Measurements from ENCODE around the gene NHP2. TPM values are rescaled to one million over a fixed set of nuclear protein-coding genes. Genes with fewer than 3 reads are reported as not detected.

The NHP2 gene
- total RNA-seq, 1 experiment from 2014 or later = 263 TPM

DNA sequence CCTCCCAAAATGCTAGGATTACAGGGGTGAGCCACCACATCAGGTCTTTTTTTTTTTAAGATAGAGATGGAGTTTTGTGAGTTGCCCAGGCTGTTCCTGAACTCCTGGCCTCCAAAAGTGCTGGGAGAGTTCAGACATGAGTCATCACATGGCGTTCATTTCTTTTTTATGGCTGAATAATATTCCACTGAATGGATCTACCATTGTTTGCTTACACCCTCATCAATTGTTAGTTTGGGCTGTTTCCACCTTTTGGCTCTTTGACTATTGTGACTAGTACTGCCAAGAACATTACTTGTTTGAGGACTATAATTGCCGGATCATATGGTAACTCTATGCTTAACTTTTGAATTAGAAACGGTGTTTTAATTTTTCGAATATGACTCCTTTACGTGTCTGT is 41.1 kb downstream of the NHP2 start:
- TF ChIP-seq GTF2I (CRISPR knock-in tag; conservative IDR thresholded peaks at IDR 0.05) = peak; percentile 62; the same call in 1 of the 2 replicates
- TF ChIP-seq CREB1 (CRISPR knock-in tag; IDR thresholded peaks at IDR 0.05) = no peak
- DNase-seq (ENCODE audit: low spot score) = no peak
- no peak for ATAC-seq
- Mint-ChIP-seq H3K4me3 (peak overlapping the region; percentile 76), H3K27me3 (ENCODE audit: low read depth) (no peaks in the 10 kb centered on the region), H3K9me3 (peaks cover 5% of the 10 kb centered on the region; the same call in 1 of the 2 replicates), H3K4me1 (peaks cover 42% of the 10 kb centered on the region), H3K36me3 (no peaks in the 10 kb centered on the region), H3K27ac (peak overlapping the region; percentile 94)
- ChIA-PET POLR2A (no interaction called here), CTCF (interaction anchor here (0.7 kb wide), 1 partner anchor 8 kb away, joined by 3 read pairs; no protein-coding TSS in a partner anchor)

DNA sequence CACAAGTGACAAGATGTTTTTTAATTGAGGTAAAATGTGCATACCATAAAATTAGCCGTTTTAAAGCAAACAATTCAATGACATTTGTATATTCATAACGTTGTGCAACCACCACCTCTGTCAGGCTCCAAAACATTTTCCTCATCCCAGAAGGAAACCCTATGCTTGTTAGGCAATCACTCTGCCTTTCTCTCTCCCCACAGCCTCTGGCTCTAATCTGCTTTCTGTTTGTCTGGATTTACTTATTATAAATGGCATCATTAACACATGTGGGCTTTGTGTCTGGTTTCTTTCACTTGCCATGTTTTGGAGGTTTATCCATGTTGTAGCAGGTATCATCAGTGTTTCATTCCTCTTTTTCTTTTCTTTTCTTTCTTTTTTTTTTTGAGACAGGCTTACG is 41.8 kb downstream of the NHP2 start:
- no peaks in the 10 kb centered on the region for H3K36me3 Mint-ChIP-seq

GRCh38 chr5:178110511-178110910 is 43.2 kb downstream of the NHP2 start:
- H3K4me3 Mint-ChIP-seq = no peak overlapping the region
- ChIA-PET CTCF (interaction anchor here (0.6 to 1.9 kb wide), 4 partner anchors 10 to 1328 kb away, joined by 4 to 8 read pairs (median 6); partner anchors contain the start of gene GRK6), POLR2A (interaction anchor here (1.2 kb wide), 1 partner anchor 32 kb away, joined by 4 read pairs; no protein-coding TSS in a partner anchor)
- no peak overlapping the region; the same call in 1 of the 2 replicates for H3K27ac Mint-ChIP-seq
- no peaks in the 10 kb centered on the region for H3K36me3 Mint-ChIP-seq
- DNase-seq (ENCODE audit: low spot score) (no peak), ATAC-seq (no peak)
- H3K27me3 Mint-ChIP-seq (ENCODE audit: low read depth) = no peaks in the 10 kb centered on the region
- peaks cover 5% of the 10 kb centered on the region; the same call in 1 of the 2 replicates for H3K9me3 Mint-ChIP-seq
- H3K4me1 Mint-ChIP-seq = peaks cover 23% of the 10 kb centered on the region
- TF ChIP-seq, protein P1, sequence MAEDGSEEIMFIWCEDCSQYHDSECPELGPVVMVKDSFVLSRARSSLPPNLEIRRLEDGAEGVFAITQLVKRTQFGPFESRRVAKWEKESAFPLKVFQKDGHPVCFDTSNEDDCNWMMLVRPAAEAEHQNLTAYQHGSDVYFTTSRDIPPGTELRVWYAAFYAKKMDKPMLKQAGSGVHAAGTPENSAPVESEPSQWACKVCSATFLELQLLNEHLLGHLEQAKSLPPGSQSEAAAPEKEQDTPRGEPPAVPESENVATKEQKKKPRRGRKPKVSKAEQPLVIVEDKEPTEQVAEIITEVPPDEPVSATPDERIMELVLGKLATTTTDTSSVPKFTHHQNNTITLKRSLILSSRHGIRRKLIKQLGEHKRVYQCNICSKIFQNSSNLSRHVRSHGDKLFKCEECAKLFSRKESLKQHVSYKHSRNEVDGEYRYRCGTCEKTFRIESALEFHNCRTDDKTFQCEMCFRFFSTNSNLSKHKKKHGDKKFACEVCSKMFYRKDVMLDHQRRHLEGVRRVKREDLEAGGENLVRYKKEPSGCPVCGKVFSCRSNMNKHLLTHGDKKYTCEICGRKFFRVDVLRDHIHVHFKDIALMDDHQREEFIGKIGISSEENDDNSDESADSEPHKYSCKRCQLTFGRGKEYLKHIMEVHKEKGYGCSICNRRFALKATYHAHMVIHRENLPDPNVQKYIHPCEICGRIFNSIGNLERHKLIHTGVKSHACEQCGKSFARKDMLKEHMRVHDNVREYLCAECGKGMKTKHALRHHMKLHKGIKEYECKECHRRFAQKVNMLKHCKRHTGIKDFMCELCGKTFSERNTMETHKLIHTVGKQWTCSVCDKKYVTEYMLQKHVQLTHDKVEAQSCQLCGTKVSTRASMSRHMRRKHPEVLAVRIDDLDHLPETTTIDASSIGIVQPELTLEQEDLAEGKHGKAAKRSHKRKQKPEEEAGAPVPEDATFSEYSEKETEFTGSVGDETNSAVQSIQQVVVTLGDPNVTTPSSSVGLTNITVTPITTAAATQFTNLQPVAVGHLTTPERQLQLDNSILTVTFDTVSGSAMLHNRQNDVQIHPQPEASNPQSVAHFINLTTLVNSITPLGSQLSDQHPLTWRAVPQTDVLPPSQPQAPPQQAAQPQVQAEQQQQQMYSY (CRISPR knock-in tag; IDR thresholded peaks at IDR 0.05) = no peak
- TF ChIP-seq ZSCAN18 (CRISPR knock-in tag; IDR thresholded peaks at IDR 0.05) = no peak
- TF ChIP-seq E2F1 (CRISPR knock-in tag; IDR thresholded peaks at IDR 0.05) = no peak
- no peak for TF ChIP-seq ETV6 (CRISPR knock-in tag; IDR thresholded peaks at IDR 0.05)

More for the DNA sequence above, 41.8 kb downstream of the NHP2 start:
- ATAC-seq (no peak), DNase-seq (ENCODE audit: low spot score) (no peak)
- ChIA-PET POLR2A (no interaction called here), CTCF (interaction anchor here (1.9 kb wide), 2 partner anchors 9 to 36 kb away, joined by 6 to 8 read pairs; no protein-coding TSS in a partner anchor)
- no peaks in the 10 kb centered on the region for H3K27me3 Mint-ChIP-seq (ENCODE audit: low read depth)
- H3K27ac Mint-ChIP-seq = no peak overlapping the region
- TF ChIP-seq CREB1 (CRISPR knock-in tag; IDR thresholded peaks at IDR 0.05) = no peak
- TF ChIP-seq ZSCAN18 (CRISPR knock-in tag; IDR thresholded peaks at IDR 0.05) = no peak
- TF ChIP-seq NR1H2 (CRISPR knock-in tag; IDR thresholded peaks at IDR 0.05) = no peak
- TF ChIP-seq ZNF416 (CRISPR knock-in tag; IDR thresholded peaks at IDR 0.05) = no peak
- no peak for TF ChIP-seq RELA (CRISPR knock-in tag; IDR thresholded peaks at IDR 0.05; ENCODE audit: borderline replicate concordance)
- TF ChIP-seq ZNF396 (CRISPR knock-in tag; IDR thresholded peaks at IDR 0.05; ENCODE audit: borderline replicate concordance) = no peak
- no peak for TF ChIP-seq ZNF281 (CRISPR knock-in tag; IDR thresholded peaks at IDR 0.05)
- no peak for TF ChIP-seq ATF1 (CRISPR knock-in tag; IDR thresholded peaks at IDR 0.05)
- TF ChIP-seq, protein P2, sequence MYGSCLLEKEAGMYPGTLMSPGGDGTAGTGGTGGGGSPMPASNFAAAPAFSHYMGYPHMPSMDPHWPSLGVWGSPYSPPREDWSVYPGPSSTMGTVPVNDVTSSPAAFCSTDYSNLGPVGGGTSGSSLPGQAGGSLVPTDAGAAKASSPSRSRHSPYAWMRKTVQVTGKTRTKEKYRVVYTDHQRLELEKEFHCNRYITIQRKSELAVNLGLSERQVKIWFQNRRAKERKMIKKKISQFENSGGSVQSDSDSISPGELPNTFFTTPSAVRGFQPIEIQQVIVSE (CRISPR knock-in tag; IDR thresholded peaks at IDR 0.05; ENCODE audit: borderline replicate concordance) = no peak
- no peak for TF ChIP-seq NR3C1 (CRISPR knock-in tag; conservative IDR thresholded peaks at IDR 0.05; ENCODE audit: low read depth)
- TF ChIP-seq, protein P3, sequence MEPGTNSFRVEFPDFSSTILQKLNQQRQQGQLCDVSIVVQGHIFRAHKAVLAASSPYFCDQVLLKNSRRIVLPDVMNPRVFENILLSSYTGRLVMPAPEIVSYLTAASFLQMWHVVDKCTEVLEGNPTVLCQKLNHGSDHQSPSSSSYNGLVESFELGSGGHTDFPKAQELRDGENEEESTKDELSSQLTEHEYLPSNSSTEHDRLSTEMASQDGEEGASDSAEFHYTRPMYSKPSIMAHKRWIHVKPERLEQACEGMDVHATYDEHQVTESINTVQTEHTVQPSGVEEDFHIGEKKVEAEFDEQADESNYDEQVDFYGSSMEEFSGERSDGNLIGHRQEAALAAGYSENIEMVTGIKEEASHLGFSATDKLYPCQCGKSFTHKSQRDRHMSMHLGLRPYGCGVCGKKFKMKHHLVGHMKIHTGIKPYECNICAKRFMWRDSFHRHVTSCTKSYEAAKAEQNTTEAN (CRISPR knock-in tag; IDR thresholded peaks at IDR 0.05) = no peak
- TF ChIP-seq ZNF232 (CRISPR knock-in tag; IDR thresholded peaks at IDR 0.05) = no peak
- TF ChIP-seq ZNF219 (CRISPR knock-in tag; IDR thresholded peaks at IDR 0.05; ENCODE audit: borderline replicate concordance) = no peak
- H3K4me3 Mint-ChIP-seq = no peak overlapping the region
- H3K9me3 Mint-ChIP-seq = peaks cover 5% of the 10 kb centered on the region; the same call in 1 of the 2 replicates
- peaks cover 37% of the 10 kb centered on the region for H3K4me1 Mint-ChIP-seq
